ENCODE measurements around the gene KHSRP.

DNA sequence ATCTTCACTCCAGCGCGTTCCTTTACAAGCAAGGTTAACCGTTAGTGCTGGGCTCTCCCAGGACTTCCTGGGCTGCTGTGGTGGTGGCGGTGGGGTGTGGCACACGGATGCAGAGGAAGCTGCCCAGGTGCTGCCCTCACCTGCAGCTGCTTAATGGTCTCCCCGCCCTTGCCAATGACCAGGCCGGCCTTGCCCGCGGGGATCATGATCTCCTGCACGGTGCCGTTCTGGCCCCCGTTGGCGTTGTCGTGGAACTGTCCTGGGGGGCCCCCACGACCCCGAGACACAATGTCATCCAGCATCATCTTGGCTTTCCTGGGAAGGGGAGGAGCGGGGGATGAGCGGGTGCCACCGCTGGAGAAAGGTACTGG is 6.1 kb downstream of the KHSRP start:
- TF ChIP-seq, protein P1, sequence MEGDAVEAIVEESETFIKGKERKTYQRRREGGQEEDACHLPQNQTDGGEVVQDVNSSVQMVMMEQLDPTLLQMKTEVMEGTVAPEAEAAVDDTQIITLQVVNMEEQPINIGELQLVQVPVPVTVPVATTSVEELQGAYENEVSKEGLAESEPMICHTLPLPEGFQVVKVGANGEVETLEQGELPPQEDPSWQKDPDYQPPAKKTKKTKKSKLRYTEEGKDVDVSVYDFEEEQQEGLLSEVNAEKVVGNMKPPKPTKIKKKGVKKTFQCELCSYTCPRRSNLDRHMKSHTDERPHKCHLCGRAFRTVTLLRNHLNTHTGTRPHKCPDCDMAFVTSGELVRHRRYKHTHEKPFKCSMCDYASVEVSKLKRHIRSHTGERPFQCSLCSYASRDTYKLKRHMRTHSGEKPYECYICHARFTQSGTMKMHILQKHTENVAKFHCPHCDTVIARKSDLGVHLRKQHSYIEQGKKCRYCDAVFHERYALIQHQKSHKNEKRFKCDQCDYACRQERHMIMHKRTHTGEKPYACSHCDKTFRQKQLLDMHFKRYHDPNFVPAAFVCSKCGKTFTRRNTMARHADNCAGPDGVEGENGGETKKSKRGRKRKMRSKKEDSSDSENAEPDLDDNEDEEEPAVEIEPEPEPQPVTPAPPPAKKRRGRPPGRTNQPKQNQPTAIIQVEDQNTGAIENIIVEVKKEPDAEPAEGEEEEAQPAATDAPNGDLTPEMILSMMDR (IDR thresholded peaks at IDR 0.05; ENCODE audit: low read depth, low read length, poor library complexity, severe bottlenecking) = no peak
- no peak for TF ChIP-seq EZH2phosphoT487 (IDR thresholded peaks at IDR 0.05; ENCODE audit: borderline replicate concordance, low read length)
